Measurements from ENCODE around the gene CFAP43. TPM values are rescaled to one million over a fixed set of nuclear protein-coding genes. Genes with fewer than 3 reads are reported as not detected.
"Not testable (repeated sequence)": the region's sequence is repeated elsewhere in the genome, so short reads cannot be mapped to it uniquely, and the experiment has no call there.

The CFAP43 gene
- total and polyA plus RNA-seq, 4 donors: 0.10 to 0.33 (median 0.15) TPM

DNA sequence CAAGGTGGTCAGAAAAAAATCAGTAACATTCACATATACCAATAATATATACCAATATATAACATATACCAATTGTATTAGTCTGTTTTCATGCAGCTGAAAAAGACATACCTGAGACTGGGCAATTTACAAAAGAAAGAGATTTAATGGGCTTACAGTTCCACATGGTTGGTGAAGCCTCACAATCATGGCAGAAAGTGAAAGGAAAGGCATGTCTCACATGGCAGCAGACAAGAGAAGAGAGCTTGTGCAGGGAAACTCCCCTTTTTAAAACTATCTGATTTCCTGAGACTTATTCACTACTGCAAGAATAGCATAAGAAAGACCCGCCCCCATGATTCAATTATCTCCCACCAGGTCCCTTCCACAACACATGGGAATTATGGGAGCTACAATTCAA is 58.0 kb downstream of the CFAP43 start:
- not testable (repeated sequence) for H3K4me1 ChIP-seq (ENCODE audit: control insufficient read depth in 4 of 4, insufficient read depth in 4 of 4, low read length in 3 of 4); H3K4me3 ChIP-seq (ENCODE audit: low read depth in 1 of 3, low read length in 3 of 3); H3K27me3 ChIP-seq (ENCODE audit: control insufficient read depth in 4 of 4, insufficient read depth in 4 of 4, low read length in 3 of 4); H3K36me3 ChIP-seq (ENCODE audit: control insufficient read depth in 4 of 4, insufficient read depth in 3 of 4, low read depth in 1 of 4, low read length in 3 of 4); H3K9ac ChIP-seq (ENCODE audit: low read depth in 1 of 2, low read length in 2 of 2); H3K9me3 ChIP-seq (ENCODE audit: control insufficient read depth in 4 of 4, low read length in 3 of 4); H3K27ac ChIP-seq (ENCODE audit: low read depth in 1 of 2, low read length in 2 of 2); DNase-seq (ENCODE audit: low spot score)
- 82% methylated on average over 1 of the region's 1 CpG for WGBS

DNA sequence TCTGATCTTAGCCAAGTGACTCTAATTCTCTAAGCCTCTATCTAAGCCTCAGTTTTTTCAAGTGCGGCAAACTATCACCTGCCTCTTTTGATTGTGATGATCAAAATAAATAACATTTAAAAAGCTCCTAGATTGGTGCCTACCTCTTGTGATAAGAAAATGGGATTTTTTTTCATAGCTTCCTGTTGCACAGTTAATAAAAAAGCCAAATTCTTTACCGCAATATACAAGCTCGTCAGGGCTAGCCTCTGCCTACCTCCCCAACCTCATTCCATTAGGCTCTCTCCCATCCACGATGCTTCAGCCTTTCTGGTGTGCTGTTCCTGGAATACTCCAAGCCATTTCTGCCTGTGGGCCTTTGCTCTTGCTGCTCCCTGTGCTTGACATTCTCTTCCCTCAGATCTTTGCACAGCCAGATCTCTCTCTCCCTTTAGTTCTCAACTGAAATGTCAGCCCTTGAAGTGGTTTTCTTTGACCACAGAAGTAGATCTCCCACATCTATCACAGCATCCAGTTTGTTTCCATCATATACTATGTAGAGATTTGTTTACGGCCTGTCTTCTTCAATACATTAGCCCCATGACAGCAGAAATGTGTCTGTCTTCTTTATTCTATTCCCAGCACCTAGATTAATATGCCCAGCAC is 61.4 kb downstream of the CFAP43 start:
- H3K4me1 ChIP-seq (ENCODE audit: control insufficient read depth in 4 of 4, insufficient read depth in 4 of 4, low read length in 3 of 4): no peaks in the 10 kb centered on the region
- no peaks in the 10 kb centered on the region for H3K9me3 ChIP-seq (ENCODE audit: control insufficient read depth in 4 of 4, low read length in 3 of 4)
- H3K9ac ChIP-seq (ENCODE audit: low read depth in 1 of 2, low read length in 2 of 2): no peak overlapping the region
- WGBS: 87% methylated on average over 5 of the region's 5 CpGs
- H3K4me3 ChIP-seq (ENCODE audit: low read depth in 1 of 3, low read length in 3 of 3): no peak overlapping the region
- H3K27me3 ChIP-seq (ENCODE audit: control insufficient read depth in 4 of 4, insufficient read depth in 4 of 4, low read length in 3 of 4): peaks cover 0 to 3% (median 0%) of the 10 kb centered on the region in 4 donors
- no peak overlapping the region for H3K27ac ChIP-seq (ENCODE audit: low read depth in 1 of 2, low read length in 2 of 2)
- H3K36me3 ChIP-seq (ENCODE audit: control insufficient read depth in 4 of 4, insufficient read depth in 3 of 4, low read depth in 1 of 4, low read length in 3 of 4): no peaks in the 10 kb centered on the region
- DNase-seq (ENCODE audit: low spot score): no peak
- TF ChIP-seq HNF4A (conservative IDR thresholded peaks at IDR 0.05) (no peak), GABPA (IDR thresholded peaks at IDR 0.05 in 1 of 2, conservative IDR thresholded peaks at IDR 0.05 in 1 of 2) (no peak), NR2F2 (IDR thresholded peaks at IDR 0.05) (no peak), JUND (IDR thresholded peaks at IDR 0.05) (no peak), SP1 (IDR thresholded peaks at IDR 0.05) (no peak), YY1 (IDR thresholded peaks at IDR 0.05) (no peak), RAD21 (IDR thresholded peaks at IDR 0.05) (no peak), EGR1 (IDR thresholded peaks at IDR 0.05; ENCODE audit: low read depth in 2 of 2) (no peak), FOXA2 (IDR thresholded peaks at IDR 0.05) (no peak), HNF4G (IDR thresholded peaks at IDR 0.05) (no peak), FOXA1 (IDR thresholded peaks at IDR 0.05) (no peak), TAF1 (conservative IDR thresholded peaks at IDR 0.05) (no peak), RXRA (IDR thresholded peaks at IDR 0.05) (no peak)
- TF ChIP-seq, protein P1, sequence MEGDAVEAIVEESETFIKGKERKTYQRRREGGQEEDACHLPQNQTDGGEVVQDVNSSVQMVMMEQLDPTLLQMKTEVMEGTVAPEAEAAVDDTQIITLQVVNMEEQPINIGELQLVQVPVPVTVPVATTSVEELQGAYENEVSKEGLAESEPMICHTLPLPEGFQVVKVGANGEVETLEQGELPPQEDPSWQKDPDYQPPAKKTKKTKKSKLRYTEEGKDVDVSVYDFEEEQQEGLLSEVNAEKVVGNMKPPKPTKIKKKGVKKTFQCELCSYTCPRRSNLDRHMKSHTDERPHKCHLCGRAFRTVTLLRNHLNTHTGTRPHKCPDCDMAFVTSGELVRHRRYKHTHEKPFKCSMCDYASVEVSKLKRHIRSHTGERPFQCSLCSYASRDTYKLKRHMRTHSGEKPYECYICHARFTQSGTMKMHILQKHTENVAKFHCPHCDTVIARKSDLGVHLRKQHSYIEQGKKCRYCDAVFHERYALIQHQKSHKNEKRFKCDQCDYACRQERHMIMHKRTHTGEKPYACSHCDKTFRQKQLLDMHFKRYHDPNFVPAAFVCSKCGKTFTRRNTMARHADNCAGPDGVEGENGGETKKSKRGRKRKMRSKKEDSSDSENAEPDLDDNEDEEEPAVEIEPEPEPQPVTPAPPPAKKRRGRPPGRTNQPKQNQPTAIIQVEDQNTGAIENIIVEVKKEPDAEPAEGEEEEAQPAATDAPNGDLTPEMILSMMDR (IDR thresholded peaks at IDR 0.05; ENCODE audit: low read depth, low read length, missing input control): no peak
- TF ChIP-seq, protein P2, sequence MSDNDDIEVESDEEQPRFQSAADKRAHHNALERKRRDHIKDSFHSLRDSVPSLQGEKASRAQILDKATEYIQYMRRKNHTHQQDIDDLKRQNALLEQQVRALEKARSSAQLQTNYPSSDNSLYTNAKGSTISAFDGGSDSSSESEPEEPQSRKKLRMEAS (IDR thresholded peaks at IDR 0.05): no peak
- TF ChIP-seq, protein P3, sequence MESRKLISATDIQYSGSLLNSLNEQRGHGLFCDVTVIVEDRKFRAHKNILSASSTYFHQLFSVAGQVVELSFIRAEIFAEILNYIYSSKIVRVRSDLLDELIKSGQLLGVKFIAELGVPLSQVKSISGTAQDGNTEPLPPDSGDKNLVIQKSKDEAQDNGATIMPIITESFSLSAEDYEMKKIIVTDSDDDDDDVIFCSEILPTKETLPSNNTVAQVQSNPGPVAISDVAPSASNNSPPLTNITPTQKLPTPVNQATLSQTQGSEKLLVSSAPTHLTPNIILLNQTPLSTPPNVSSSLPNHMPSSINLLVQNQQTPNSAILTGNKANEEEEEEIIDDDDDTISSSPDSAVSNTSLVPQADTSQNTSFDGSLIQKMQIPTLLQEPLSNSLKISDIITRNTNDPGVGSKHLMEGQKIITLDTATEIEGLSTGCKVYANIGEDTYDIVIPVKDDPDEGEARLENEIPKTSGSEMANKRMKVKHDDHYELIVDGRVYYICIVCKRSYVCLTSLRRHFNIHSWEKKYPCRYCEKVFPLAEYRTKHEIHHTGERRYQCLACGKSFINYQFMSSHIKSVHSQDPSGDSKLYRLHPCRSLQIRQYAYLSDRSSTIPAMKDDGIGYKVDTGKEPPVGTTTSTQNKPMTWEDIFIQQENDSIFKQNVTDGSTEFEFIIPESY (IDR thresholded peaks at IDR 0.05): no peak
- TF ChIP-seq, protein P4, sequence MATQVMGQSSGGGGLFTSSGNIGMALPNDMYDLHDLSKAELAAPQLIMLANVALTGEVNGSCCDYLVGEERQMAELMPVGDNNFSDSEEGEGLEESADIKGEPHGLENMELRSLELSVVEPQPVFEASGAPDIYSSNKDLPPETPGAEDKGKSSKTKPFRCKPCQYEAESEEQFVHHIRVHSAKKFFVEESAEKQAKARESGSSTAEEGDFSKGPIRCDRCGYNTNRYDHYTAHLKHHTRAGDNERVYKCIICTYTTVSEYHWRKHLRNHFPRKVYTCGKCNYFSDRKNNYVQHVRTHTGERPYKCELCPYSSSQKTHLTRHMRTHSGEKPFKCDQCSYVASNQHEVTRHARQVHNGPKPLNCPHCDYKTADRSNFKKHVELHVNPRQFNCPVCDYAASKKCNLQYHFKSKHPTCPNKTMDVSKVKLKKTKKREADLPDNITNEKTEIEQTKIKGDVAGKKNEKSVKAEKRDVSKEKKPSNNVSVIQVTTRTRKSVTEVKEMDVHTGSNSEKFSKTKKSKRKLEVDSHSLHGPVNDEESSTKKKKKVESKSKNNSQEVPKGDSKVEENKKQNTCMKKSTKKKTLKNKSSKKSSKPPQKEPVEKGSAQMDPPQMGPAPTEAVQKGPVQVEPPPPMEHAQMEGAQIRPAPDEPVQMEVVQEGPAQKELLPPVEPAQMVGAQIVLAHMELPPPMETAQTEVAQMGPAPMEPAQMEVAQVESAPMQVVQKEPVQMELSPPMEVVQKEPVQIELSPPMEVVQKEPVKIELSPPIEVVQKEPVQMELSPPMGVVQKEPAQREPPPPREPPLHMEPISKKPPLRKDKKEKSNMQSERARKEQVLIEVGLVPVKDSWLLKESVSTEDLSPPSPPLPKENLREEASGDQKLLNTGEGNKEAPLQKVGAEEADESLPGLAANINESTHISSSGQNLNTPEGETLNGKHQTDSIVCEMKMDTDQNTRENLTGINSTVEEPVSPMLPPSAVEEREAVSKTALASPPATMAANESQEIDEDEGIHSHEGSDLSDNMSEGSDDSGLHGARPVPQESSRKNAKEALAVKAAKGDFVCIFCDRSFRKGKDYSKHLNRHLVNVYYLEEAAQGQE (IDR thresholded peaks at IDR 0.05): no peak
- TF ChIP-seq, protein P5, sequence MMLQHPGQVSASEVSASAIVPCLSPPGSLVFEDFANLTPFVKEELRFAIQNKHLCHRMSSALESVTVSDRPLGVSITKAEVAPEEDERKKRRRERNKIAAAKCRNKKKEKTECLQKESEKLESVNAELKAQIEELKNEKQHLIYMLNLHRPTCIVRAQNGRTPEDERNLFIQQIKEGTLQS (IDR thresholded peaks at IDR 0.05): no peak

Measured in liver (tissue), 9 donors.